ENCODE results near the gene LIPG.

- TF ChIP-seq EZH2 (IDR thresholded peaks at IDR 0.05; ENCODE audit: borderline replicate concordance, low read depth, low read length, poor library complexity, severe bottlenecking), result no peak
- no peak for TF ChIP-seq CTCF (conservative IDR thresholded peaks at IDR 0.05; ENCODE audit: low read depth, low read length)
These were observed 17.5 kb upstream of the LIPG start for GRCh38 chr18:49544362-49544761.
